ENCODE data around the gene SH3BP4.

The SH3BP4 gene

DNA sequence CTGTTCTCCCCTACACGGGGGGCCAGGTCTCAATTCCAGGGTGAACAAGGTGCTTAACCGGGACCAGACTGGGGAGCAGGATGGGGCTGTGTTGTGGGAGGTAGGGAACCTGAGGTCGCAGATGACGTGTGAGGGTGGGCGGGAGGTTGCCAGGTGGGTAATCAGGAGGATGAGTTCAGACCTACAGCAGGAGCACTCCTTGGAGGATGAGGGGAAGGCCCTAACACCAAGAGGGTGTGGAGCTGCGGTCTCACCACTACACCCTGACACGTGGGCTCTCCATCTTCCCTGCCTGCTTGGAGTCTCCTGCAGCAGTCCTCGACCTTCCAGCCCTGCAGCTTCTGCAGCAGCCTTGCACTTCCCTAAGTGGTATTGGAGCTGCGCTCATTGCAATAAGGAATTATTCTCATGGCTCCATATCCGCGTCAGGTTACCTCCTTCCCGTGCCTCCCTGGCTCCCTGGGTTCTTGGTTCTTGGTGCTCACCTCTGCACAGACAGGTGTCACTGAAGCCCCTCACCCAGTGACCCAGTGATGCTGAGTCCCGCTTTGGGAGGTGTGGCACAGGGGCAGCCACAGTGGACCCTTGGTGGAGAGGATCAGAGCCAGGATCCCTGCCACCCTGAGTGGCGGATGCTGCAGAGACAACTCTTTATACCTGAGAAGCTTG lies 15.5 kb downstream of the SH3BP4 start:
- no peak for DNase-seq (ENCODE audit: low spot score)

- DNase-seq (ENCODE audit: low spot score) = no peak
These were observed 16.0 kb downstream of the SH3BP4 start for GRCh38 chr2:234967870-234968208.

- DNase-seq (ENCODE audit: low spot score) = no peak
These were observed 17.0 kb downstream of the SH3BP4 start for GRCh38 chr2:234968631-234969305.

DNA sequence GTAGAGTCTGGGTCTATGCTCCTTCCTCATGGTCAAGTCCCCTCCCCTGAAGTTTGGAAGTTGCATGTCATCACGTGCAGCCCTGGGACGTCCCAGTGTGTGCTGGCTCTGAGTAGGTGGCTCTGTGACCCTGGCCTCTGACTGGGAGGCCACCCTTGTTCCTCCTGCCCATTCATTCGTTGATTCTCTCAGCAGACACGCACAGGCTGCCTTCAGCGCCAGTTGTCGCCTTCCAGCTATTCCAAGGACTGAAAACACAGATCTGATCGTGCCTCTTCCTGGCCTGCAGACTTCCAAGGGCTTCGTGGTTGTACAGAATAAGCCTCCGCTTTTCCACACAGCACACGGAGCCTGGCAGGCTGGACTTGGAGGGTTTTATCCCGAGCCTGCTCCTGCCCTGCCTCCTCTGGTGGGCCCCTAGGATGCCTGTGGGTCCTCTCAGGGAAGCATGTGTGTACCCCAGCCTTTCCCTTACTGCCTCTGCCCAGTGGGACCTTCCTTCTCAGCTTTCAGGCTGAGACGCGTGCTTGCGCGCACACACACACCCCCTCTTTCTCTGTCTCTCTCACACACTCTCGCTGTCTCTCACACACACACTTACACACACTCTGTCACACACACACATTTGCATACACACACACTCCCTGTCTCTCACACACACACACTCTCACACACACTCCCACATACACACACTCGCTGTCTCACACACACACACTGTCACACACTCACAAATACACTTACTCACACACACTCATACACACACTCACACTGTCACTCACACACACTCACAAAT lies 17.7 kb downstream of the SH3BP4 start:
- no peak for DNase-seq (ENCODE audit: low spot score)

DNA sequence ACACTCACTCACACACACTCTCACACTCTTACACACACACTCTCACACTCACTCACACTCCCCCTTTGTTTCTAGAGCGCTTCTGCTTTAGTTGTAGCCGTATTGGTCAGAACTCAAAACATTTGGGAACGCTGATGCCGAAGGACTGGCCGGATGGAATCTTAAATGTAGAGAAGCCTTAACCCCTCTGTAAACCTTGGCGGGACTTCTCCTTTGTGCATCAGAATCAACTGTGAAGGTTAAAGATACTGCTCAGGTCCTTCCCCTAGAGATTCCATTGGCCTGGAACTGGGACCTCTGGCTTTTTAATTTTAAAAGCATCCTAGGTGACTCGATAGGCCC lies 18.3 kb downstream of the SH3BP4 start:
- no peak for DNase-seq (ENCODE audit: low spot score)

DNA sequence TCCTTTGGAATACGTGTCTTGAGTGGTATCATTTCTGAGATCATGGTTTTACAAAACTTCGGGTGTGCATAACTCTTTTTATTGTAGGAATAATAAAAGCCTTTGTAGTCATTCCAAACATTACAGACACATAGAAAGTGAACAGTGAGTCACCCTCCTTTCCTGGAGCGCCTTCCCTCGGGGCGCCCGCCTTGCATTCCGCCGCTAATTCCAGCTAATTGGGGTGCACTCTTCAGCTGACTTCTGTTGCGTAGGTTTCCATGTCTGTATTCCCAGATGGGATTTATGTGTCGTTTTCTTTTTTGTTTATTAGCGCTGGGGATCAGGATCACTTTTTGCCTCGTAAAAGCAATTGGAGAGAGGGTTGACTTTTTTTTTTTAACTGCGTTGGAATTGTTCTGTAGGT lies 18.7 kb downstream of the SH3BP4 start:
- DNase-seq (ENCODE audit: low spot score) = no peak

GRCh38 chr2:234971496-234971895 lies 19.7 kb downstream of the SH3BP4 start:
- no peak for DNase-seq (ENCODE audit: low spot score)

GRCh38 chr2:234973008-234973407 lies 21.2 kb downstream of the SH3BP4 start:
- DNase-seq (ENCODE audit: low spot score) = no peak

- no peak for DNase-seq (ENCODE audit: low spot score)
These were observed 22.9 kb downstream of the SH3BP4 start for GRCh38 chr2:234974501-234975385.

DNA sequence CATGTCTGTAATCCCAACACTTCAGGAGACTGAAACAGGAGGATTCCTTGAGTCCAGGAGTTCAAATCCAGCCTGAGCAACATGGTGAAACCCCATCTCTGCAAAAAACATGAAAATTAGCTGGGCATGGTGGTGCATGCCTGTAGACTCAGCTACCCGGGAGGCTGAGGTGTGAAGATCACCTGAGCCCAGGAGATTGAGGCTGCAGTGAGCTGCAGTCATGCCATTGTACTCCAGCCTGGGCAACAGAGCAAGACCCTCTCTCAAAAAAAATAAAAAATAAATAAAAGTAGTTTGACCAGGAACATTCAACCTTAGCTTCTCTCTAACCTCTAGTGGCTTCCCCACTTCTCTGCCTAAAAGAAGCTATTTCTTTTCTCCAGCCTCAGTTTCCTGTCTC lies 23.8 kb downstream of the SH3BP4 start:
- no peak for DNase-seq (ENCODE audit: low spot score)

GRCh38 chr2:234976479-234977227 lies 24.8 kb downstream of the SH3BP4 start:
- no peak for DNase-seq (ENCODE audit: low spot score)

DNA sequence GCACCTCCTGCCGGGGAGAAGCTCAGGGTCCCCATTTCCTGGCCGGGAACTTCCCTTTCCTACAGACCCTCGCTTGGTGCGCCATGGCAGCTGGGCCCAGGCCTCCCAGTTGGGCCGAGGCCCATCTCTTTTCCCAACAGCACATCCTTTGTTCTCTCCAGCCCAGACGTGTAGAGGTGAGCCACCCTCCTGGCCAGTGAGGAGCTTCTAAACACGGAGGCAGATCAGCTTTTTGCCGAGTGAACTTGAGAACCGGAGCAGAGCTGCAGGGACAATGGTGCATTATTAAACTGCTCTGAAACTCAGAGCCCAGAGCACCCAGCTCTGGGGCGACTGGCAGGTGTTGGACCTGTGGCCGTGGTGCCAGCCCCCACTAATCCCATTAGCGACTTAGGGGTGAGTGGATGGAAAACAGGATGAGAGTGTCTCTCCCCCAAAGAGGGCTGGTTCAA lies 25.4 kb downstream of the SH3BP4 start:
- DNase-seq (ENCODE audit: low spot score) = no peak

GRCh38 chr2:234978466-234979203 lies 26.8 kb downstream of the SH3BP4 start:
- DNase-seq (ENCODE audit: low spot score) = no peak

- DNase-seq (ENCODE audit: low spot score) = no peak
These were observed 27.7 kb downstream of the SH3BP4 start for GRCh38 chr2:234979204-234980167.

- DNase-seq (ENCODE audit: low spot score) = no peak
These were observed 28.8 kb downstream of the SH3BP4 start for GRCh38 chr2:234980451-234981187.

- no peak for DNase-seq (ENCODE audit: low spot score)
These were observed 29.6 kb downstream of the SH3BP4 start for GRCh38 chr2:234981197-234982095.

GRCh38 chr2:234982096-234982834 lies 30.4 kb downstream of the SH3BP4 start:
- DNase-seq (ENCODE audit: low spot score) = no peak

Data from CD4-positive, alpha-beta T cell treated with Interleukin-15 for 4 hours (primary cell).